GM19240 (cell line): ENCODE measurements around the gene RPH3AL.
"Not testable (repeated sequence)": the region's sequence is repeated elsewhere in the genome, so short reads cannot be mapped to it uniquely, and the experiment has no call there.

Source experiments
- DNase-seq: peaks from one replicate; pipeline ENCODE4 v3.0.0; 2011; ENCODE audit warnings: low spot score; ENCODE audit not compliant: insufficient read length

Gene RPH3AL

DNA sequence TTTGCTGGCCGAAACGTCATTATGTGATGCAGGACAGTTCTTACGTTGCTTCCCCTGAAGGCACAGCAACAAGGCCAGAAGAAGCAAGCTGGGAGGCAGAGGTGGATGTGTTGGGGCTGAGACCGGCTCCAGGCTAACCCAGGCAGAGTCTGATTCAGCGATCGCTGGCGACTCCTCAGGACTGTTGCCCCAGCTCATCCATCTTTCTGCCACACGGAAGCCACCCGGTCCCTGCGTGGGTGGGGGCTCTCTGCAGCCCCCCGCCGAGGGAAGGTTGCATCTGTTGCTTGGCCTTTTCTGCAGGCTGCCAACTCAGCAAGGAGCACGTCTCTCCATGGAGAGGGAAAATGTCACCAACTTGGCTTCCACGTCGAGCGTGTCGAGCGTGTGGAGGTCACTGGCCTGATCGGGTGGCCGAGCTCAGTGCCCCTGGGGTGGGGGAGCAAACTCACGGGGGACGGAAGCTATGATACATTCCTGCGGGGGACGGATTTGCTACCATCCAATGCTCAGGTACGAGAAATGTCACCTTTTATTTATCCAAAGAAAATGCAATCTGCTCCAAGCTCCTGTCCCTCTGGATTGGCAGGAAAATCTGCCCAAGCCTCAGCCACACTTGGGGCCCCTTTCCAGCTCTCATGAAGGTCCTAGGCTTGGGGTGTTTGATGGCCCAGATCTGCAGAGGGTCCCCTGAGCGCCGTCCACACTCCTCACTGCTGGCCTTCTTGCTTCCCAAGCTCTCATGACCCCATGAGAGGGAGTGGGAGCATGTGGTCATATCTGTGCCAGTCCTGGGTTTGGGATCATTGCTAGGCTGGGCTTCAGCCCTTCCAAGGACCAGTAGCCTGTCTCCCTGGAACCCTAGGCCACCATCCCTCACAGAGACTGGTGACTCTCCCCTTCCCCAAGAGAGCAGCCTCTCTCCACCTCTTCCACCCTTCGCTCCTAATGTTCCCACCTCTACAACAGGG is 69.4 kb downstream of the RPH3AL start:
- DNase-seq: no peak

DNA sequence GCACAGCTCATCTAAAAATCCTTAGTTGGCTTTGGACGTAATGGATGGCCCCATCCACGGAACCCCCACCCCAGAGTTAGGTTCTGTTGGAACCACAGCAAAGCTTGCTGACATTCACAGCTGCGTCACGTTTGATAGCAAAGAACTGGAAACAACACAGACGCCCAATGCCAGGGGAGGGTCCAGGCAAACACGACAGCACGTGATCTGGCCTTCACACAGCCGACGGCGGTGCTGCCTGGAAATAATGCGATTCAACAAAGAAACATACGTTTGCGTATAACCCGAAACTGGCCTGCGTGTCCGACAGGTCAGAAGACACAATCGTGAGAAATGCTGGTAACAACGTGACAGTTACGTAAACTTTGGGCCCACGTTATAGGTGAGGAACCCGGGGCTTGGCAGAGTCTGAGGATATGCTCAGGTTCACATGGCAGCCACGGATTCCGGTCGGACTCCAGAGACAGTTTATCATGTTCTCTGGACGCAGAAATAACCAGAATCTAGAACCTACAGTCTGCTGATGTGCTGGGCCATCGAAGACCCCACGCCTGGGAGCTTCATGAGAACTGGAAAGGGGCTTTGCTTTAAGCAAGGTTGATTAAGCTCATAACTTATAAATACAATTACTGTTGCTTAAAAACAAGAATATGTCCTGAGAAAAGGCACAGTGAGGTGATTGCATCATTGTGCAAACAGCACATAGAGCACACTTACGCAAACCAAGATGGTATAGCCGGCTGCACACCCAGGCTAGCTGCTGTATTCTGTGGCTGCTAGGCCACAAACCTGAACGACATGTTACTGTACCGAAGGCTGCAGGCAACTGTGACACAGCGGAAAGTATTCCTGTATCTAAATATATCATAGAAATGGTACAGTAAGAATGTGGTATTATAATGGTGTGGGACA is 70.4 kb downstream of the RPH3AL start:
- DNase-seq: no peak

- DNase-seq: no peak
Measured at GRCh38 chr17:281365-281999, 71.1 kb downstream of the RPH3AL start.

GRCh38 chr17:280901-281300 is 71.7 kb downstream of the RPH3AL start:
- DNase-seq: no peak

GRCh38 chr17:280216-280615 is 72.4 kb downstream of the RPH3AL start:
- no peak for DNase-seq

DNA sequence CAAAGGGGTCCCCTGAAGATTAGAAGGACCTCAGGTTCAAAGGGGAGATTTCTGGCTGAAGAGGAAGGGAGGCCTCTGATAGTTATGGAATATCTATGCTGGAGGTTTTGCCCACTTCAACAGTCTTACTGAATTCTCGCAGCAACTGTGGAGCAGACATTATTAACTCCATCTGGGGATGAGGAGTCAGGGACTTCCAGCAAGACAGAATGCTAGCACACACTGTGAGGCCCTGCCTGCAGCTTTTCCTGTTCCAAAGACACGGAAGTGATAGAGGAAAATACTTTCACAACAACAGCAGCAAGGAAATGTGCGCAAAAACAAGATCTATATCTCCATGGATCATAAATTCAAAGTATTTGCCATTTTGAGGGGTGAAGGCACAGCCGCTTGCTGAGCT is 72.8 kb downstream of the RPH3AL start:
- DNase-seq: no peak

DNA sequence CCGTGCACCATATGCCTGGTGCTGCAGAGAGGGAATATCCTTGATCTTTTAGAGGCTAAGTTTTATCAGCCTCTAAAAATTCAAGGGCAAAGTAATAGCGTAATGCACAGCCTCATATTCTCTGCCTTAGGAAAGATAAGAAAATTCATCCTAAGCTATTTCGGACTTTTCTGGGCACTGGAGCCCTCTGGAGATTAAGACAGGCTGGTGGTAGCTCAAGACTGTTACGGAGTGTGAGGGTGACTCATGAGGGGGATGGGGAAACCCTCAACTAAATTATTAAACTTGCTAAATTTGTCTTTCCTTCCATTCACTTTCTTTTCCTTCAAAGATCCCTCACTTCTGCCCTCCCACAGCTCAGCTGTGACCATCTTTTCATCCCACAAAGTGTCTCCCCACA is 73.3 kb downstream of the RPH3AL start:
- DNase-seq: no peak

DNA sequence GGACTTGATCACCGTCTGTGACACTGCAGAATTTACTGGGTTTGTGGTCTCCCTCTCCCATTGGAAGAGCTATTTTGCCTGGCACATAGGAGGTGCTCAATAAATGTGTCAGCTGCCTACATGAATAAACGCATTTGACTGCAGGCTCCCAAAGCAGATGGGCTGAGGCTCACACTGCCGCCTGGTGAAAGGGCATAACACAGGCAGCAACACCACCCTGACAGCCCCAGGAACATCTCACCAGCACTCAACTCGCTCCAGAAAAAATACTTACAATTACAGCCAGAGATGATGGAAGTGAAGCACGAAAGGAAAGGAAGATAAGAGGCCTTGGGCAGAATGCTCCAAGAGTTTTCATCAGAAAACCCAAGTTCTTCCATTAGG is 73.9 kb downstream of the RPH3AL start:
- no peak for DNase-seq

DNA sequence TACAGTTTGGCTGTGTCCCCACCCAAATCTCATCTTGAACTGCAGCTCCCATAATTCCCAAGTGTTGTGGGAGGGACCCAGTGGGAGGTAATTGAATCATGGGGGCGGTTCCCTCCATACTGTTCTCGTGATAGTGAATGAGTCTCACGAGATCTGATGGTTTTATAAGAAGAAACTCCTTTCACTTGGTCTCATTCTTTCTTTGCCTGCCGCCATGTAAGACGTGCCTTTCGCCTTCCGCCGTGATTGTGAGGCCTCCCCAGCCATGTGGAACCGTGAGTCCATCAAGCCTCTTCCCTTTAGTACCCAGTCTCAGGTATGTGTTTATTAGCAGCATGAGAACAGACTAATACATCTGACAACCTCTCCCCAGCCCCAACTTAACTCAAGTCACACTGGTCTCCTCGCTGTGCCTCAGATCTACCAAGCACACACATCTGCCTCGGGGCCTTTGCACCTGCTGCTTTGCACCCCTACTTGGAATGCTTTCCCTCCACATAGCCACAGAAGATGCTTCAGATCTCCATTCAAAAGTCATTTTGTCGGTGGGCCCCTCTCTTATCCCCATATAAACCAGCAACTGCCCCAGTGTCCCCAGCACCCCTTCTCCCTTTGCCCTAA is 74.4 kb downstream of the RPH3AL start:
- DNase-seq: no peak

GRCh38 chr17:274902-275301 is 77.7 kb downstream of the RPH3AL start:
- no peak for DNase-seq

GRCh38 chr17:273981-274832 is 78.4 kb downstream of the RPH3AL start:
- no peak for DNase-seq

DNA sequence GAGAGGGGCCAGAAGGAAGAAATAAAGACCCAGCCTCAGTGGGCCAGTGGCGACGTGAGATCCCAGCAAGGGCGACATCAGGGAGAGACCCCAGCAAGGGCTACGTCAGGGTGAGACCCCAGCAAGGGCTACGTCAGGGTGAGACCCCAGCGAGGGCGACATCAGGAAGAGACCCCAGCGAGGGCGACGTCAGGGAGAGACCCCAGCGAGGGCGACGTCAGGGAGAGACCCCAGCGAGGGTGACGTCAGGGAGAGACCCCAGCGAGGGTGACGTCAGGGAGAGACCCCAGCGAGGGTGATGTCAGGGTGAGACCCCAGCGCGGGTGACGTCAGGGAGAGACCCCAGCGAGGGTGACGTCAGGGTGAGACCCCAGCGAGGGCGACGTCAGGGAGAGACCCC is 79.8 kb downstream of the RPH3AL start:
- DNase-seq: not testable (repeated sequence)

GRCh38 chr17:271928-272623 is 80.5 kb downstream of the RPH3AL start:
- DNase-seq: not testable (repeated sequence)

- no peak for DNase-seq
Measured at GRCh38 chr17:269616-270514, 82.7 kb downstream of the RPH3AL start.

GRCh38 chr17:266701-267667 is 85.6 kb downstream of the RPH3AL start:
- no peak for DNase-seq

DNA sequence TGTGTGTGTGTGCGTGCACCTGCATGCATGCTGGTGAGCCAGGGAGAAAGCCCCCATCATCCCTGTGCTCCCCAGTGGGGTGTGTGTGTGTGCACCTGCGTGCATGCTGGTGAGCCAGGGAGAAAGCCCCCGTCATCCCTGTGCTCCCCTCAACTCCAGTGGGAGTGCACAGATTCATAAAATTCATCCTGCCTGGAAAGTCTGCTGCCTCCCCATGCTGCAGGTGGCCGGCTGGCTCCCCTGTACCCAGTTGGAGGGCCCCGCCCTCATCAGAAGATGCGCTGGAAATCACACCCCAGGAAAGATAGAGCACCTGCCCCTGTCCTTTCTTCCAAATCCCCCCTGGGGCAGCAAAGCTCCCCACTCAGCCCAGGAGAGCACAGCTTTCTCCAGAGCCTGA is 86.4 kb downstream of the RPH3AL start:
- no peak for DNase-seq

GRCh38 chr17:265718-266117 is 86.9 kb downstream of the RPH3AL start:
- DNase-seq: no peak

DNA sequence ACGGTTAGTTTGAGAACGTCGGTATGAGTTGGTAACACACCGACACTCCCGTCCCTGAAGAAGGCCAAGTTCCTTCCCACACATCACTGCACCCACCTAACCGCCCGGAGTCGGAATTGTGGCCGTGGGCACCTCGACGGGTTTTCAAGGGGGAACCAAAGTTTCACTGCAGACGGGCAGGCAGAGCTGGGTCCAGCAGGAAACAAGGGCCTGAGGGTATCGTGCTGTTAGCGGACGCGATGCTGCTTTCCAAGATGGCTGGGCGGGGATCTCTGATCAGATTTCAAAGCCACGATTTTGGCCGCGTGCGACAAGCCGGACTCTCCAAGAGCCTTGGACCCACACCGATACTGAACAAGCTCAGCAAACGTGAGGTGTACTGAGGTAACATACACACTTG is 88.8 kb downstream of the RPH3AL start:
- DNase-seq: no peak
